Endothelial cell of umbilical vein (primary cell): ENCODE data around the gene ALOX15. TPM values are rescaled to one million over a fixed set of nuclear protein-coding genes. Genes with fewer than 3 reads are reported as not detected.

Experiments used
- BruUV-seq: library from RNA; stranded (reverse); fragments of 400-500 nt; replicated peaks from 2 replicates; lab custom pipeline; 2021; lab: Mats Ljungman, UMichigan
- CTCF ChIA-PET: fragments of 300-600, 350-600 bp; sonication (Branson Sonifier 250); formaldehyde crosslinking; loops from one replicate; lab custom pipeline; 2021; ENCODE audit warnings: antibody characterized with exemption, inconsistent platforms; lab: Charles Lee
- POLR2A ChIA-PET: fragments of 300-600, 350-600 bp; sonication (Branson Sonifier 250); formaldehyde crosslinking; loops from one replicate; lab custom pipeline; 2021; ENCODE audit warnings: antibody characterized with exemption, inconsistent platforms; lab: Charles Lee
- DNase-seq: peaks from one replicate; pipeline ENCODE4 v3.0.0-alpha.2; 2011; ENCODE audit warnings: low read depth, low spot score
- FAIRE-seq: peaks from 2 replicates; lab custom pipeline; 2011; peaks lifted over from hg19 to GRCh38; lab: Jason Lieb, UNC
- H2AFZ ChIP-seq: 2 replicates; pipeline ENCODE4 v1.6.0; 2012; ENCODE audit warnings: low read depth, low read length, control low read depth, inconsistent platforms
- H3K27ac ChIP-seq: 2 replicates; pipeline ENCODE4 v1.5.1; 2011; ENCODE audit warnings: low read depth, mild to moderate bottlenecking, control low read depth, low read length, moderate library complexity; ENCODE audit not compliant: insufficient read depth
- H3K27me3 ChIP-seq, 2 experiments: 2 replicates each; pipeline versions ENCODE4 v1.6.0 to v1.6.1; 2011; ENCODE audit warnings: low read length in 2 of 2, mixed read lengths in 1 of 2; ENCODE audit not compliant: control insufficient read depth in 2 of 2, insufficient read depth in 2 of 2
- H3K36me3 ChIP-seq, 2 experiments: 2 replicates in 1 of 2; 3 replicates in 1 of 2; pipeline ENCODE4 v1.5.1; 2011; ENCODE audit warnings: low read length in 2 of 2, mild to moderate bottlenecking in 1 of 2, moderate library complexity in 1 of 2; ENCODE audit not compliant: control insufficient read depth in 2 of 2, insufficient read depth in 2 of 2; ENCODE audit errors: extremely low read depth in 1 of 2
- H3K4me1 ChIP-seq: 3 replicates; pipeline ENCODE4 v1.5.1; 2011; ENCODE audit warnings: mild to moderate bottlenecking, low read length; ENCODE audit not compliant: control insufficient read depth, insufficient read depth; ENCODE audit errors: extremely low read depth
- H3K4me2 ChIP-seq: 2 replicates; pipeline ENCODE4 v1.6.1; 2011; ENCODE audit warnings: low read length, control low read depth, mixed read lengths; ENCODE audit not compliant: insufficient read depth
- H3K4me3 ChIP-seq, 3 experiments: fragments of 200-600 bp in 1 of 3; sonication (generic), shearing (Covaris generic) in 1 of 3; replicated peaks in 1 of 3; 2 replicates each; pipeline ENCODE4 v1.5.1; 2011 to 2016; ENCODE audit warnings: control low read depth in 3 of 3, low read length in 3 of 3, mild to moderate bottlenecking in 2 of 3, inconsistent platforms in 1 of 3, low read depth in 1 of 3, moderate library complexity in 1 of 3; ENCODE audit not compliant: insufficient read depth in 1 of 3
- H3K79me2 ChIP-seq: 2 replicates; pipeline ENCODE4 v1.6.0; 2012; ENCODE audit warnings: low read length, inconsistent platforms; ENCODE audit not compliant: control insufficient read depth, insufficient read depth
- H3K9ac ChIP-seq: replicated peaks from 2 replicates; pipeline ENCODE3; 2011; ENCODE audit warnings: low read length, control low read depth; ENCODE audit not compliant: insufficient read depth; ENCODE audit errors: extremely low read depth
- H3K9me1 ChIP-seq: replicated peaks from 3 replicates; pipeline ENCODE4 v1.6.0; 2011; ENCODE audit warnings: mild to moderate bottlenecking, low read length; ENCODE audit not compliant: control insufficient read depth, insufficient read depth; ENCODE audit errors: extremely low read depth
- H3K9me3 ChIP-seq: replicated peaks from 2 replicates; pipeline ENCODE4 v1.5.1; 2012; ENCODE audit warnings: low read length, inconsistent platforms; ENCODE audit not compliant: control insufficient read depth, insufficient read depth
- H4K20me1 ChIP-seq: replicated peaks from 2 replicates; pipeline ENCODE3; 2011; ENCODE audit warnings: mild to moderate bottlenecking, low read length; ENCODE audit not compliant: control insufficient read depth, insufficient read depth; ENCODE audit errors: extremely low read depth
- CTCF ChIP-seq, 2 donors: IDR thresholded peaks; 1 replicate in 1 of 2; 2 replicates in 1 of 2; pipeline ENCODE4 v1.5.1; 2011; ENCODE audit warnings: low read length in 2 of 2, mild to moderate bottlenecking in 2 of 2, moderate library complexity in 2 of 2, control low read depth in 1 of 2, inconsistent platforms in 1 of 2, low read depth in 1 of 2; ENCODE audit not compliant: insufficient read depth in 1 of 2; ENCODE audit errors: extremely low read depth in 1 of 2
- EZH2 ChIP-seq: IDR thresholded peaks from 2 replicates; pipeline ENCODE4 v1.6.1; 2012; ENCODE audit warnings: borderline replicate concordance, low read depth, mild to moderate bottlenecking, moderate library complexity, low read length, inconsistent platforms; ENCODE audit not compliant: severe bottlenecking
- FOS ChIP-seq: IDR thresholded peaks from 2 replicates; pipeline ENCODE4 v1.6.1; 2011; ENCODE audit warnings: mild to moderate bottlenecking, low read length, moderate library complexity, borderline replicate concordance; ENCODE audit not compliant: insufficient read depth
- GATA2 ChIP-seq: IDR thresholded peaks from 2 replicates; pipeline ENCODE4 v1.7.0; 2011; ENCODE audit warnings: low read depth, mild to moderate bottlenecking, moderate library complexity, mixed read lengths, low read length; ENCODE audit not compliant: insufficient read length, insufficient read depth
- JUN ChIP-seq: IDR thresholded peaks from 2 replicates; pipeline ENCODE4 v1.6.1; 2011; ENCODE audit warnings: borderline replicate concordance, low read depth; ENCODE audit not compliant: insufficient read length, insufficient read depth
- MAX ChIP-seq: IDR thresholded peaks from 2 replicates; pipeline ENCODE4 v1.6.1; 2011; ENCODE audit not compliant: insufficient read depth, insufficient read length
- MYC ChIP-seq: IDR thresholded peaks from one replicate; pipeline ENCODE4 v1.6.1; 2011; ENCODE audit warnings: mild to moderate bottlenecking, low read depth, low read length
- POLR2A ChIP-seq: IDR thresholded peaks from 2 replicates; pipeline ENCODE4 v1.6.1; 2012; ENCODE audit warnings: low read depth, mild to moderate bottlenecking, control low read depth, low read length
- POLR2AphosphoS5 ChIP-seq: IDR thresholded peaks from 2 replicates; pipeline ENCODE4 v1.6.1; 2012; ENCODE audit warnings: low read depth, mild to moderate bottlenecking, control low read depth, low read length, moderate library complexity; ENCODE audit not compliant: insufficient read depth
- dilution Hi-C: fragments of 300-500 bp; cut with MboI; formaldehyde crosslinking; loops from one replicate; pipeline ENCODE4 v1.15.0; 2019; ENCODE audit warnings: low sequenced_read_pairs; ENCODE audit not compliant: extremely low pct_ligation_motif_present
- intact Hi-C: fragments of 100-400 bp; cut with micrococcal nuclease; formaldehyde crosslinking; loops from one replicate; pipeline ENCODE4 v1.10.0; 2022
- polyA plus RNA-seq, 4 experiments: library from polyadenylated mRNA; depleted of rRNA in 3 of 4; stranded (reverse) in 3 of 4; unstranded in 1 of 4; fragments of >200 nt; gene quantifications; 2 replicates each; pipeline versions ENCODE4 v1.2.1 to v1.2.3, GENCODE V29; 2011 to 2012; ENCODE audit warnings: missing spikeins in 1 of 4
- total RNA-seq: library from RNA; stranded (reverse); gene quantifications from 2 replicates; pipeline ENCODE4 v1.2.3, GENCODE V29; 2021

Gene ALOX15
- total and polyA plus RNA-seq, 2 donors (not counting 3 experiments of a cell fraction or from before 2014, with no cell fraction given), result not detected

- ChIA-PET POLR2A (no interaction called here), CTCF (interaction anchor here (1.0 to 2.5 kb wide), 2 partner anchors 9 to 19 kb away, joined by 3 to 16 read pairs; no protein-coding TSS in a partner anchor)
- H3K27me3 ChIP-seq, result peaks cover 29 to 35% of the 10 kb centered on the region in 2 experiments
- no peaks in the 10 kb centered on the region for H3K9me1 ChIP-seq
- TF ChIP-seq GATA2, result no peak
- TF ChIP-seq FOS, result no peak
- TF ChIP-seq POLR2A, result no peak
- TF ChIP-seq MAX, result no peak
- no peak for TF ChIP-seq POLR2AphosphoS5
- TF ChIP-seq JUN, result no peak
- TF ChIP-seq CTCF (IDR thresholded peaks at IDR 0.05; ENCODE audit: extremely low read depth in 1 of 2, insufficient read depth in 1 of 2, low read depth in 1 of 2, low read length in 2 of 2), result no peak
- TF ChIP-seq MYC, result no peak
- no peak for TF ChIP-seq EZH2
- no peak overlapping the region for H3K9ac ChIP-seq
- no peaks in the 10 kb centered on the region for H3K4me1 ChIP-seq
- H3K9me3 ChIP-seq, result no peaks in the 10 kb centered on the region
- DNase-seq (no peak), FAIRE-seq (no peak)
- no peak overlapping the region for H3K4me3 ChIP-seq
- no peaks in the 10 kb centered on the region for H3K79me2 ChIP-seq
- H3K4me2 ChIP-seq, result no peak overlapping the region
- intact Hi-C loops (no loop called here), dilution Hi-C loops (no loop called here)
- H3K36me3 ChIP-seq, result no peaks in the 10 kb centered on the region
- no peak overlapping the region for H2AFZ ChIP-seq
- no peak overlapping the region for H3K27ac ChIP-seq
- no TSS peak for BruUV-seq
- no peaks in the 10 kb centered on the region for H4K20me1 ChIP-seq
These were observed 55.4 kb downstream of the ALOX15 start for GRCh38 chr17:4586043-4586442.
